GM23338 (cell line): ENCODE results near the gene RILPL1. TPM values are rescaled to one million over a fixed set of nuclear protein-coding genes. Genes with fewer than 3 reads are reported as not detected.
"Not testable (repeated sequence)": the region's sequence is repeated elsewhere in the genome, so short reads cannot be mapped to it uniquely, and the experiment has no call there.

Experiments
- ATAC-seq: fragments of 200-7000 bp; cut with Tn5 transposase; 3 replicates; pipeline ENCODE4 v1.9.1; 2020
- DNase-seq: peaks from one replicate; pipeline ENCODE4 v3.0.0-alpha.2; 2015; ENCODE audit warnings: low spot score
- H2AFZ ChIP-seq: fragments of 200-600 bp; sonication (generic); 2 replicates; pipeline ENCODE4 v1.8.0; 2016; ENCODE audit warnings: antibody characterized with exemption, mild to moderate bottlenecking, moderate library complexity
- H3F3A ChIP-seq: fragments of 200-600 bp; sonication (generic); replicated peaks from 2 replicates; pipeline ENCODE4 v1.8.0; 2017; ENCODE audit warnings: antibody characterized with exemption, mixed run types, low read depth
- H3K27ac ChIP-seq: fragments of 200-600 bp; sonication (generic); 2 replicates; pipeline ENCODE4 v1.6.1; 2016; ENCODE audit warnings: low read depth
- H3K27me3 ChIP-seq: fragments of 200-600 bp; sonication (generic); 2 replicates; pipeline ENCODE4 v1.8.0; 2016; ENCODE audit warnings: mild to moderate bottlenecking, mixed run types, moderate library complexity; ENCODE audit not compliant: insufficient read depth
- H3K36me3 ChIP-seq: fragments of 200-600 bp; sonication (generic); 2 replicates; pipeline ENCODE4 v1.8.0; 2016; ENCODE audit warnings: mild to moderate bottlenecking; ENCODE audit not compliant: insufficient read depth
- H3K4me1 ChIP-seq: fragments of 200-600 bp; sonication (generic); 2 replicates; pipeline ENCODE4 v1.8.0; 2016; ENCODE audit warnings: mild to moderate bottlenecking, moderate library complexity; ENCODE audit not compliant: insufficient read depth
- H3K4me2 ChIP-seq: fragments of 200-600 bp; sonication (generic); 2 replicates; pipeline ENCODE4 v1.7.1; 2017; ENCODE audit warnings: mixed run types
- H3K4me3 ChIP-seq: fragments of 200-600 bp; sonication (generic); 2 replicates; pipeline ENCODE4 v1.6.1; 2016; ENCODE audit warnings: mixed run types
- H3K79me2 ChIP-seq: fragments of 200-600 bp; sonication (generic); replicated peaks from 2 replicates; pipeline ENCODE4 v1.8.0; 2017; ENCODE audit warnings: mild to moderate bottlenecking; ENCODE audit not compliant: insufficient read depth
- H3K9me2 ChIP-seq: fragments of 200-600 bp; sonication (generic); 2 replicates; pipeline ENCODE4 v1.8.0; 2017; ENCODE audit not compliant: insufficient read depth
- H4K20me1 ChIP-seq: fragments of 200-600 bp; sonication (generic); replicated peaks from 2 replicates; pipeline ENCODE4 v1.8.0; 2017; ENCODE audit warnings: mild to moderate bottlenecking; ENCODE audit not compliant: insufficient read depth
- H3K27ac Mint-ChIP-seq: 2 replicates; pipeline ENCODE4 v1.8.0; 2020; ENCODE audit warnings: inconsistent platforms, mild to moderate bottlenecking, moderate library complexity, mixed read lengths
- H3K27me3 Mint-ChIP-seq: 3 replicates; pipeline ENCODE4 v1.8.0; 2022; ENCODE audit warnings: low read depth, mild to moderate bottlenecking, moderate library complexity, mixed read lengths, inconsistent platforms; ENCODE audit not compliant: insufficient read depth, poor library complexity
- H3K36me3 Mint-ChIP-seq: 3 replicates; pipeline ENCODE4 v1.8.0; 2021; ENCODE audit warnings: low read depth, mild to moderate bottlenecking, inconsistent platforms, moderate library complexity, mixed read lengths
- H3K4me1 Mint-ChIP-seq: 3 replicates; pipeline ENCODE4 v1.8.0; 2020; ENCODE audit warnings: mild to moderate bottlenecking, inconsistent platforms, mixed read lengths
- H3K4me3 Mint-ChIP-seq: 3 replicates; pipeline ENCODE4 v1.8.0; 2021; ENCODE audit warnings: moderate library complexity, mild to moderate bottlenecking, inconsistent platforms, mixed read lengths
- H3K9me3 Mint-ChIP-seq: 3 replicates; pipeline ENCODE4 v1.8.0; 2020; ENCODE audit warnings: moderate library complexity, mild to moderate bottlenecking, inconsistent platforms, mixed read lengths
- CREB1 ChIP-seq: fragments of 250-450 bp; sonication (Bioruptor Pico); IDR thresholded peaks from 2 replicates; pipeline ENCODE4 v1.5.0; 2020; ENCODE audit warnings: low read depth, mild to moderate bottlenecking, moderate library complexity
- ETS1 ChIP-seq: IDR thresholded peaks from 2 replicates; pipeline ENCODE4 v1.6.1; 2016; ENCODE audit warnings: antibody characterized with exemption
- EZH2 ChIP-seq: fragments of 200-600 bp; sonication (generic); IDR thresholded peaks from one replicate; pipeline ENCODE4 v1.8.0; 2017; ENCODE audit warnings: antibody characterized with exemption, mild to moderate bottlenecking, low read depth; ENCODE audit not compliant: unreplicated experiment
- EZH2phosphoT487 ChIP-seq: fragments of 200-600 bp; sonication (generic); IDR thresholded peaks from one replicate; pipeline ENCODE4 v1.8.1; 2018; ENCODE audit warnings: antibody characterized with exemption; ENCODE audit not compliant: unreplicated experiment
- JUNB ChIP-seq: IDR thresholded peaks from one replicate; pipeline ENCODE4 v1.6.1; 2016; ENCODE audit warnings: antibody characterized with exemption; ENCODE audit not compliant: unreplicated experiment
- NANOG ChIP-seq: IDR thresholded peaks from 2 replicates; pipeline ENCODE4 v1.6.1; 2016; ENCODE audit warnings: antibody characterized with exemption, borderline replicate concordance
- POLR2AphosphoS5 ChIP-seq: IDR thresholded peaks from 2 replicates; pipeline ENCODE4 v1.6.1; 2016; ENCODE audit warnings: antibody characterized with exemption, low read depth
- STAT1 ChIP-seq: IDR thresholded peaks from one replicate; pipeline ENCODE4 v1.6.1; 2016; ENCODE audit warnings: antibody characterized with exemption; ENCODE audit not compliant: unreplicated experiment
- ZNF114 ChIP-seq: fragments of 250-450 bp; sonication (Bioruptor Pico); IDR thresholded peaks from 2 replicates; pipeline ENCODE4 v1.5.0; 2020; ENCODE audit warnings: mild to moderate bottlenecking, moderate library complexity
- ZNF331 ChIP-seq: fragments of 250-450 bp; sonication (Bioruptor Pico); IDR thresholded peaks from 2 replicates; pipeline ENCODE4 v1.5.0; 2020; ENCODE audit warnings: low read depth, mild to moderate bottlenecking, moderate library complexity
- polyA plus RNA-seq: library from polyadenylated mRNA; unstranded; fragments of >200 nt; fragmentation: Nextera tagmentation; extraction: Ambion mirVana; gene quantifications from 2 replicates; pipeline ENCODE4 v1.2.1, GENCODE V29; 2016
- total RNA-seq: library from RNA; depleted of rRNA; stranded (reverse); fragments of >200 nt; shearing (Covaris generic); gene quantifications from 2 replicates; pipeline ENCODE4 v1.2.3, GENCODE V29; 2014
- TF ChIP-seq, protein P1 (sequence below): IDR thresholded peaks from one replicate; pipeline ENCODE4 v1.6.1; 2018; ENCODE audit warnings: antibody characterized with exemption; ENCODE audit not compliant: unreplicated experiment
- TF ChIP-seq, protein P2 (sequence below): fragments of 250-450 bp; sonication (Bioruptor Pico); IDR thresholded peaks from 2 replicates; pipeline ENCODE4 v1.5.0; 2020; ENCODE audit warnings: mild to moderate bottlenecking, moderate library complexity

The RILPL1 gene
- total and polyA plus RNA-seq, 2 experiments from 2014 or later = 3.9 to 7.9 TPM

DNA sequence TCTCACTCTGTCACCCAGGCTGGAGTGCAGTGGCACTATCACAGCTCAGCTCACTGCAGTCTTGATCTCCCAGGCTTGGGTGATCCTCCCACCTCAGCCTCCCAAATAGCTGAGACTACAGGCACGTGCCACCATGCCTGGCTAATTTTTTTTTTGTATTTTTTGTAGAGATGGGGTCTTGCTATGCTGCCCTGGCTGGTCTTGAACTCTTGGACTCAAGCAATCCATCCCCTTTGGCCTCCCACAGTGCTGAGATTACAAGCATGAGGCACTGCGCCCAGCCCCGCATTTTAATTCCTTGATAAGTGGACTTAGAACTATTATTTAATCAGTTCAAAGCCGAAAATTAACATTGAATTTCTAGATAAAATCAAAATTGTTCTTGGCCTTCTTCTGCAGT, 45.3 kb upstream of the RILPL1 start:
- not testable (repeated sequence) for H3K9me3 Mint-ChIP-seq, H3K4me3 ChIP-seq

GRCh38 chr12:123578243-123578642, 44.7 kb upstream of the RILPL1 start:
- Histone ChIP-seq H3K27me3 (no peaks in the 10 kb centered on the region; the same call in 1 of the 2 replicates), H3K36me3 (no peaks in the 10 kb centered on the region), H3K4me1 (no peaks in the 10 kb centered on the region; the same call in 1 of the 2 replicates), H3K79me2 (peaks cover 9% of the 10 kb centered on the region), H3K4me3 (no peak overlapping the region), H2AFZ (no peak overlapping the region), H4K20me1 (peaks cover 6% of the 10 kb centered on the region; the same call in 1 of the 2 replicates), H3K4me2 (no peak overlapping the region), H3F3A (peaks cover 3% of the 10 kb centered on the region; the same call in 1 of the 2 replicates), H3K27ac (no peak overlapping the region), H3K9me2 (no peaks in the 10 kb centered on the region)
- no peak for ATAC-seq
- peaks cover 4% of the 10 kb centered on the region; the same call in 1 of the 3 replicates for H3K9me3 Mint-ChIP-seq
- peaks cover 5% of the 10 kb centered on the region for H3K4me1 Mint-ChIP-seq
- H3K27me3 Mint-ChIP-seq = peaks cover 7% of the 10 kb centered on the region
- DNase-seq = no peak
- H3K36me3 Mint-ChIP-seq = peaks cover 7% of the 10 kb centered on the region; the same call in 2 of the 3 replicates
- no peak overlapping the region for H3K4me3 Mint-ChIP-seq
- no peak overlapping the region for H3K27ac Mint-ChIP-seq
- TF ChIP-seq EZH2phosphoT487 (no peak), ZNF114 (CRISPR knock-in tag) (no peak), EZH2 (no peak), ZNF331 (CRISPR knock-in tag) (no peak), POLR2AphosphoS5 (no peak), NANOG (no peak), CREB1 (CRISPR knock-in tag) (no peak), STAT1 (no peak), ETS1 (no peak), JUNB (no peak)
- TF ChIP-seq, protein P1, sequence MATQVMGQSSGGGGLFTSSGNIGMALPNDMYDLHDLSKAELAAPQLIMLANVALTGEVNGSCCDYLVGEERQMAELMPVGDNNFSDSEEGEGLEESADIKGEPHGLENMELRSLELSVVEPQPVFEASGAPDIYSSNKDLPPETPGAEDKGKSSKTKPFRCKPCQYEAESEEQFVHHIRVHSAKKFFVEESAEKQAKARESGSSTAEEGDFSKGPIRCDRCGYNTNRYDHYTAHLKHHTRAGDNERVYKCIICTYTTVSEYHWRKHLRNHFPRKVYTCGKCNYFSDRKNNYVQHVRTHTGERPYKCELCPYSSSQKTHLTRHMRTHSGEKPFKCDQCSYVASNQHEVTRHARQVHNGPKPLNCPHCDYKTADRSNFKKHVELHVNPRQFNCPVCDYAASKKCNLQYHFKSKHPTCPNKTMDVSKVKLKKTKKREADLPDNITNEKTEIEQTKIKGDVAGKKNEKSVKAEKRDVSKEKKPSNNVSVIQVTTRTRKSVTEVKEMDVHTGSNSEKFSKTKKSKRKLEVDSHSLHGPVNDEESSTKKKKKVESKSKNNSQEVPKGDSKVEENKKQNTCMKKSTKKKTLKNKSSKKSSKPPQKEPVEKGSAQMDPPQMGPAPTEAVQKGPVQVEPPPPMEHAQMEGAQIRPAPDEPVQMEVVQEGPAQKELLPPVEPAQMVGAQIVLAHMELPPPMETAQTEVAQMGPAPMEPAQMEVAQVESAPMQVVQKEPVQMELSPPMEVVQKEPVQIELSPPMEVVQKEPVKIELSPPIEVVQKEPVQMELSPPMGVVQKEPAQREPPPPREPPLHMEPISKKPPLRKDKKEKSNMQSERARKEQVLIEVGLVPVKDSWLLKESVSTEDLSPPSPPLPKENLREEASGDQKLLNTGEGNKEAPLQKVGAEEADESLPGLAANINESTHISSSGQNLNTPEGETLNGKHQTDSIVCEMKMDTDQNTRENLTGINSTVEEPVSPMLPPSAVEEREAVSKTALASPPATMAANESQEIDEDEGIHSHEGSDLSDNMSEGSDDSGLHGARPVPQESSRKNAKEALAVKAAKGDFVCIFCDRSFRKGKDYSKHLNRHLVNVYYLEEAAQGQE = no peak
- TF ChIP-seq, protein P2, sequence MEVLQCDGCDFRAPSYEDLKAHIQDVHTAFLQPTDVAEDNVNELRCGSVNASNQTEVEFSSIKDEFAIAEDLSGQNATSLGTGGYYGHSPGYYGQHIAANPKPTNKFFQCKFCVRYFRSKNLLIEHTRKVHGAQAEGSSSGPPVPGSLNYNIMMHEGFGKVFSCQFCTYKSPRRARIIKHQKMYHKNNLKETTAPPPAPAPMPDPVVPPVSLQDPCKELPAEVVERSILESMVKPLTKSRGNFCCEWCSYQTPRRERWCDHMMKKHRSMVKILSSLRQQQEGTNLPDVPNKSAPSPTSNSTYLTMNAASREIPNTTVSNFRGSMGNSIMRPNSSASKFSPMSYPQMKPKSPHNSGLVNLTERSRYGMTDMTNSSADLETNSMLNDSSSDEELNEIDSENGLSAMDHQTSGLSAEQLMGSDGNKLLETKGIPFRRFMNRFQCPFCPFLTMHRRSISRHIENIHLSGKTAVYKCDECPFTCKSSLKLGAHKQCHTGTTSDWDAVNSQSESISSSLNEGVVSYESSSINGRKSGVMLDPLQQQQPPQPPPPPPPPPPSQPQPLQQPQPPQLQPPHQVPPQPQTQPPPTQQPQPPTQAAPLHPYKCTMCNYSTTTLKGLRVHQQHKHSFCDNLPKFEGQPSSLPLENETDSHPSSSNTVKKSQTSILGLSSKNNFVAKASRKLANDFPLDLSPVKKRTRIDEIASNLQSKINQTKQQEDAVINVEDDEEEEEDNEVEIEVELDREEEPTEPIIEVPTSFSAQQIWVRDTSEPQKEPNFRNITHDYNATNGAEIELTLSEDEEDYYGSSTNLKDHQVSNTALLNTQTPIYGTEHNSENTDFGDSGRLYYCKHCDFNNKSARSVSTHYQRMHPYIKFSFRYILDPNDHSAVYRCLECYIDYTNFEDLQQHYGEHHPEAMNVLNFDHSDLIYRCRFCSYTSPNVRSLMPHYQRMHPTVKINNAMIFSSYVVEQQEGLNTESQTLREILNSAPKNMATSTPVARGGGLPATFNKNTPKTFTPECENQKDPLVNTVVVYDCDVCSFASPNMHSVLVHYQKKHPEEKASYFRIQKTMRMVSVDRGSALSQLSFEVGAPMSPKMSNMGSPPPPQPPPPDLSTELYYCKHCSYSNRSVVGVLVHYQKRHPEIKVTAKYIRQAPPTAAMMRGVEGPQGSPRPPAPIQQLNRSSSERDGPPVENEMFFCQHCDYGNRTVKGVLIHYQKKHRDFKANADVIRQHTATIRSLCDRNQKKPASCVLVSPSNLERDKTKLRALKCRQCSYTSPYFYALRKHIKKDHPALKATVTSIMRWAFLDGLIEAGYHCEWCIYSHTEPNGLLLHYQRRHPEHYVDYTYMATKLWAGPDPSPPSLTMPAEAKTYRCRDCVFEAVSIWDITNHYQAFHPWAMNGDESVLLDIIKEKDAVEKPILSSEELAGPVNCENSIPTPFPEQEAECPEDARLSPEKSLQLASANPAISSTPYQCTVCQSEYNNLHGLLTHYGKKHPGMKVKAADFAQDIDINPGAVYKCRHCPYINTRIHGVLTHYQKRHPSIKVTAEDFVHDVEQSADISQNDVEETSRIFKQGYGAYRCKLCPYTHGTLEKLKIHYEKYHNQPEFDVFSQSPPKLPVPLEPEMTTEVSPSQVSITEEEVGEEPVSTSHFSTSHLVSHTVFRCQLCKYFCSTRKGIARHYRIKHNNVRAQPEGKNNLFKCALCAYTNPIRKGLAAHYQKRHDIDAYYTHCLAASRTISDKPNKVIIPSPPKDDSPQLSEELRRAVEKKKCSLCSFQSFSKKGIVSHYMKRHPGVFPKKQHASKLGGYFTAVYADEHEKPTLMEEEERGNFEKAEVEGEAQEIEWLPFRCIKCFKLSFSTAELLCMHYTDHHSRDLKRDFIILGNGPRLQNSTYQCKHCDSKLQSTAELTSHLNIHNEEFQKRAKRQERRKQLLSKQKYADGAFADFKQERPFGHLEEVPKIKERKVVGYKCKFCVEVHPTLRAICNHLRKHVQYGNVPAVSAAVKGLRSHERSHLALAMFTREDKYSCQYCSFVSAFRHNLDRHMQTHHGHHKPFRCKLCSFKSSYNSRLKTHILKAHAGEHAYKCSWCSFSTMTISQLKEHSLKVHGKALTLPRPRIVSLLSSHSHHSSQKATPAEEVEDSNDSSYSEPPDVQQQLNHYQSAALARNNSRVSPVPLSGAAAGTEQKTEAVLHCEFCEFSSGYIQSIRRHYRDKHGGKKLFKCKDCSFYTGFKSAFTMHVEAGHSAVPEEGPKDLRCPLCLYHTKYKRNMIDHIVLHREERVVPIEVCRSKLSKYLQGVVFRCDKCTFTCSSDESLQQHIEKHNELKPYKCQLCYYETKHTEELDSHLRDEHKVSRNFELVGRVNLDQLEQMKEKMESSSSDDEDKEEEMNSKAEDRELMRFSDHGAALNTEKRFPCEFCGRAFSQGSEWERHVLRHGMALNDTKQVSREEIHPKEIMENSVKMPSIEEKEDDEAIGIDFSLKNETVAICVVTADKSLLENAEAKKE (CRISPR knock-in tag) = no peak

More for the DNA sequence above, 45.3 kb upstream of the RILPL1 start:
- not testable (repeated sequence) for H4K20me1 ChIP-seq, H3K36me3 ChIP-seq, H3K4me1 Mint-ChIP-seq, ATAC-seq, H3K27ac ChIP-seq, H3K9me2 ChIP-seq, H3K27me3 Mint-ChIP-seq, H3K4me1 ChIP-seq, H3K4me2 ChIP-seq, H3F3A ChIP-seq, H3K27me3 ChIP-seq, DNase-seq, H3K36me3 Mint-ChIP-seq, H3K4me3 Mint-ChIP-seq, H3K27ac Mint-ChIP-seq, H2AFZ ChIP-seq
- peaks cover 15% of the 10 kb centered on the region for H3K79me2 ChIP-seq
